GM12872 (cell line): ENCODE measurements around the gene CEBPZOS.

Experiments used
- TF ChIP-seq, protein P1 (sequence below): IDR thresholded peaks from 3 replicates; pipeline ENCODE4 v1.5.1; 2011; ENCODE audit warnings: low read depth, mild to moderate bottlenecking, low read length, moderate library complexity; ENCODE audit not compliant: insufficient read depth

CEBPZOS gene

DNA sequence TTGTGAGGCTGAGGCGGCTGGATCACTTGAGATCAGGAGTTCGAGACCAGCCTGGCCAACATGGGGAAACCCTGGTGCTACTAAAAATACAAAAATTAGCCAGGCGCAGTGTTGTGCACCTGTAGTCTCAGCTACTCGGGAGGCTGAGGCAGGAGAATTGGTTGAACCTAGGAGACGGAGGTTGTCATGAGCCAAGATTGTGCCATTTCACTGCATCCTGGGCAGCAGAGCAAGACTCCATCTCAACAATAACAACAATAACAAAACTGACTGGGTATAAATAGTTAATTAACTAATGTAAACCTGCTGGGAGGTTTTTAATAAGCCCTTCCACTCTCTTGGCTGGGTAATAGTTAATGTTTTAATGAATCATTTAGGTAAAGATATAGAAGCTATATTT is 15.7 kb upstream of the CEBPZOS start:
- TF ChIP-seq, protein P1, sequence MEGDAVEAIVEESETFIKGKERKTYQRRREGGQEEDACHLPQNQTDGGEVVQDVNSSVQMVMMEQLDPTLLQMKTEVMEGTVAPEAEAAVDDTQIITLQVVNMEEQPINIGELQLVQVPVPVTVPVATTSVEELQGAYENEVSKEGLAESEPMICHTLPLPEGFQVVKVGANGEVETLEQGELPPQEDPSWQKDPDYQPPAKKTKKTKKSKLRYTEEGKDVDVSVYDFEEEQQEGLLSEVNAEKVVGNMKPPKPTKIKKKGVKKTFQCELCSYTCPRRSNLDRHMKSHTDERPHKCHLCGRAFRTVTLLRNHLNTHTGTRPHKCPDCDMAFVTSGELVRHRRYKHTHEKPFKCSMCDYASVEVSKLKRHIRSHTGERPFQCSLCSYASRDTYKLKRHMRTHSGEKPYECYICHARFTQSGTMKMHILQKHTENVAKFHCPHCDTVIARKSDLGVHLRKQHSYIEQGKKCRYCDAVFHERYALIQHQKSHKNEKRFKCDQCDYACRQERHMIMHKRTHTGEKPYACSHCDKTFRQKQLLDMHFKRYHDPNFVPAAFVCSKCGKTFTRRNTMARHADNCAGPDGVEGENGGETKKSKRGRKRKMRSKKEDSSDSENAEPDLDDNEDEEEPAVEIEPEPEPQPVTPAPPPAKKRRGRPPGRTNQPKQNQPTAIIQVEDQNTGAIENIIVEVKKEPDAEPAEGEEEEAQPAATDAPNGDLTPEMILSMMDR: no peak

DNA sequence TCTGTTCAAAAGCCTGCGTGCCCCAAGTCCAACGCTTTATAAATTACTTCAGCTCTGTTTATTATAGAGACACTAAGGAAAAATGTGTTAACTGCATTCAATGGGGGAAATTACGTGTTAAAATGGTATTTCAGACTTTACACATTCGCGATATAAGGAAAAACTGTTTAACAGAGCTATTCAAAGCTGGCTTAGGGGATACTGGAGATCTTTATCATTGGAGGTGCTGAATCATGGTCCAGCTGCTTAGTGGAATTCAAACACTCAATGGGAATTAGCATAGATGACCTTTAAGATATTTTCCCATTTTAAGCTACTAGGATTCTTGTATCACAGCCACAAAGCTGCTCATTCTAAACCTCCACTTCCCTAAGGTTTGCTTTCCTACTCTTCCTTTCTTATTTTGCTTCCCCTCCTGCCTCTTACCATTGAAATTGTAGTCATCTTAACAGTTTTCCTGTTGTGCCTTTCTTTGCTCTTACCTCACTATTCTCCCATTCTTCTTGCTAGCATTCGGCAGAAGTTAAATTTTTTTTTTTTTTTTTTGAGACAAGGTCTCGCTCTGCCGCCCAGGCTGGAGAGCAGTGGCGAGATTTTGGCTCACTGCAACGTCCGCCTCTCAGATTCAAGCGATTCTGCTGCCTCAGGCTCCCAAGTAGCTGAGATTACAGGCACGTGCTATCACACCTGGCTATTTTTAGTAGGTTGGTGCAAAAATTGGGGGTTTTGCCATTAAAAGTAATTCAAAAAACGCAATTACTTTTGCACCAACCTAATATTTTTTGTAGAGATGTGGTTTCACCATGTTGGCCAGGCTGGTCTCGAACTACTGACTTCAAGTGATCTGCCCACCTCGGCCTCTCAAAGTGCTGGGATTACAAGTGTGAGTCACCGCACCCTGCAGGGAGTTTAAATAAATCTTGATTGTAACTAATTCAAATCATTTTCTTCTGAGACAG is 14.3 kb upstream of the CEBPZOS start:
- TF ChIP-seq, protein P1: no peak

DNA sequence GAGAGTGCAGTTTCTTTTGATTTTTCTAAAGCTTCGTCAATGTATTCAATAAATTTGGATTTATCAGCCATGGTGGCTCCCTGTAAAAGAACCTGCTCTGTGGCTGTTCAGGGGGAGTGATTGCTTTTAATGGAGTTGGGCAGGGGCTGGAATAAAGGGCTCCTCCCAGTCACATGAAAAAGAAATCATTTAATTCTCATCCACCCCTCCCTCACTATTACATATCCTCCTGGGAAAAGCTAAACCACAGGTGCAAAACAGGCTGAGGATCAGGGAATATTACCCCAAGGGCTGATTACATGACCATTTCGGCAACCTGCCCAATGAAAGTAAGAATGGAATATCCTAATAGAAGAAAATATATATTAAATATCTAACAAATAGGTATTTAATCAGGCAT is 7.7 kb upstream of the CEBPZOS start, which contains the start of gene SULT6B1:
Gene SULT6B1 (minus strand): TSS at position 101 of the 400 bp plus-strand sequence. CDS start 30 bp downstream, at position 71.
- TF ChIP-seq, protein P1: no peak

DNA sequence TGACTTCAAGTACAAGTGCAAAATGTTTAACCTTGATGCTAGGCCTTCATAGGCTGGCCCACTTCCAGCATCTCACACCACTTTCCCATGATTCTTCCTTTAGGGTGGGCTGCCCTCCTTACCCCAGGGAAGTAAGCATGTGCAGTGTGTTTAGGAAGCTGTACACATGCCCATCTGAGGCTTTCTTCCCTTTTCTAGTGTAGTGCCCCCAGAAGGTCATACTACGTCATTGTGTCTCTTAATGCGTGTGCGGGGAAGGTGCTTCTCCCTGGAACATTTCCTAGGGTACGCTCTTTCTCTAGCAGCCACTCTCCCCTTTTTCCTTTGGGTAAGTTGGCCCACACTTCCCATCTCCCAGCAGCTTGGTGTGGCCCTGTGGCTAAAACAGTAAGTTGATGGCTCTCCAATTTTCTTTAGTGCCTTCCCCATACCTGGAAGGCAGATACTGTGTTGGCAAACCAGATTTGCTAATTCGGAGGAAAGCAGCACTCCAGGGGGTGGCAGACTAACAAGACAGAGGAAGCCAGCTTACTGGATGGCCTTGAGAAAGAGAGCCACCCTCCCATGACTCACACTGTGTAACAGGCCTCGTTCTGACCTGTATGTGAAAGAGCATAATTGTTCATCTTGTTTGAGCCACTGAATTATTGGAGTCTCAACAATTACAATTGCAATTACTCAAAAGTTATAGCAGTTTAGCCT is 6.7 kb upstream of the CEBPZOS start:
- TF ChIP-seq, protein P1: no peak

DNA sequence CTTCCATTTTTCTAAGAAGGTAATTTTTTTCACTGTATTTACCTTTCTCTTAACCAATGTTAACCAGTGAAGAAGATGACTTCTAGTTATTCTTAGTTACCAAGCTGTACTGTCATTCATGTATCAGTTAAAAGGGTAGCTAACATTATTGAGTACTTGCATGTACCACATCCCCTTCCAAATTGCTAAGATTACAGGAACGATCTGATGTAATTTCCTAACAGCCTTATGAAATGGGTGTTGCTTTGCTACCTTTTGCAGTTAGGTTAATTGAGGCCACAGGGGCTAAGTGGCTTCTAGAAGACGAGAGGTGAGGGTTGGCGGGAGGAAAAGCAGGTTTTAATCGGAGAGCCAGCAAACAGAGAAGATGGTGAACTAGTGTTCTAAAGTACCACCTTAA is 6.0 kb upstream of the CEBPZOS start:
- TF ChIP-seq, protein P1: no peak

DNA sequence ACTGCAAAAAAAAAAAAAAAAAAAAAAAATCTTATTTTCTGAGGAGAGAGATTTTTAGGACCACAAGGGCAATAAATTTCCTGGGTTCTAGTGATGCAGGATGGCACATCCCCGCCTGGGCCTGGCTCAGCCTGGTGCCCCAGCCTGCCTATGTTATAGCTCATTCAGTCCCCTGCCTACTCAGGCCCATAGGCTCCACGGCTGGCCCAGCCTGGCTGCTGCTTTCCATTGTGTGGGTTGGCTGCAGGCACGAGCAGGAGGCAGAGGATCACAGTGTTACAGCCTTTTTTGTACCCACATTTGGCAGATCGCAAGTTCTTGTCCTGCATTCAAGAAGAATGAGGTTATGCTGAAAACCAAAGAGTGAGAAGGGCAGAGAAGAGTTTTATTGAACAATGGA is 5.0 kb upstream of the CEBPZOS start:
- TF ChIP-seq, protein P1: no peak

DNA sequence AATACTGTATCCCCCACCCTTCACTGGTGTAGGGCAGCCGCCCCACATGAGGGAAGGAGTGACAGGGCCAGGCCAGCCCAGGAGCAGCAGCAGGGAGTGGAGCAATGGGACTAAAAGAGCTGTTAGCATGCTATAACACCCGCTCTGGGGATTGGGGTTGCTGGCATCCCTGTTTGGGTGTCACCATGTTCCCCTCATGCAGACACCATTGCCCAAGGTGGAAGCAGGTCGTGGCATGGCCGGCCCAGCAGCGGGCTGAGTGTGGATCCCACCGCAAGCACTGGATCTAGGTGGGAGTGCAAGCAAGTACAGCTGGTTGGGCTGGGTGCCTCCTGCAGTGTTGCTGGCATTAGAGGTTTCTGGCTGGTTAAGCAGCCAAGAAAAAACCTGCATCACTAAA is 4.5 kb upstream of the CEBPZOS start:
- TF ChIP-seq, protein P1: no peak
